Activated CD8-positive, alpha-beta memory T cell treated with anti-CD3 and anti-CD28 coated beads for 48 hours (primary cell): ENCODE data around the gene NFU1.

Experiments used
- DNase-seq, 3 experiments: peaks; one replicate each; pipeline ENCODE4 v3.0.0-alpha.2; 2020; ENCODE audit warnings: low read depth in 2 of 3, low spot score in 2 of 3

The NFU1 gene

GRCh38 chr2:69436938-69437750 is at the start of gene NFU1:
Gene NFU1, minus strand, starts transcription at chr2:69437435. Its CDS starts 13 bp downstream, at chr2:69437422.
- peak; percentile 72 to 86 (median 82) for DNase-seq

DNA sequence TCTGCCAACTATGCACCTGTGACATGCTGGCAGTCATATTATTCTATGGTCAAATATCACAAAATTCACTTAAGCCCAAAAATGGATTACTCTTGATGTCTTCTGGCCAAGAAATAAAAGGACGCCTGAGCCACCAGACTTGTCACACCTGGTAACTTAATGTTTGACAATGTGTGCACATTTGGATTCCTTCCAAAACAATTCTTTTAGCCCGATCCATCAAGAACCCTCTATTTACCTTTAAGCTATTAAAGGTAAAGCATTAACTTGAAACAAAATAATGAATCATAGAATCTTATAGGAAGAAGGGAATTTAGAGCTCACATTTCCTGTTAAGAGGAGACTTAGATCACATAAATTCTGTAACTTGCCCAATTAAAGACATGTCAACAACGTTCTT is 46.5 kb upstream of the NFU1 start:
- no peak for DNase-seq

DNA sequence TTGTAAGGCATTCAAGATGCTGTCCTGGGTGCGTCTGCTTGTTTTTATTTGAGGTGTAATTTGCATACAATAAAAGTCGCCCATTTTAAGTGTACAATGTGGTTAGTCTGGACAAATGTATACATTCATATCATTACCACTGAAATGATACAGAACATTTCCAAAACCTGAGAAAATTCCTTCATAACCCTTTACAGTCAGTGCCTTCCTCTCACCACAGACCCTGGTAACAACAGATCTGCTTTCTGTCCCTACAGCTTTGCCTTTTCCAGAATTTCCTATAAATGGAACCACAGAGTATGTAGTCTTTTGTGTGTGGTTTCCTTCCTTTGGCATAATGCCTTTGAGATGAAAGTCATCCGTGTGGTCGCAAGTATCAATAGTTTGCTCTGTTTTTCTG is 45.8 kb upstream of the NFU1 start:
- DNase-seq = no peak

DNA sequence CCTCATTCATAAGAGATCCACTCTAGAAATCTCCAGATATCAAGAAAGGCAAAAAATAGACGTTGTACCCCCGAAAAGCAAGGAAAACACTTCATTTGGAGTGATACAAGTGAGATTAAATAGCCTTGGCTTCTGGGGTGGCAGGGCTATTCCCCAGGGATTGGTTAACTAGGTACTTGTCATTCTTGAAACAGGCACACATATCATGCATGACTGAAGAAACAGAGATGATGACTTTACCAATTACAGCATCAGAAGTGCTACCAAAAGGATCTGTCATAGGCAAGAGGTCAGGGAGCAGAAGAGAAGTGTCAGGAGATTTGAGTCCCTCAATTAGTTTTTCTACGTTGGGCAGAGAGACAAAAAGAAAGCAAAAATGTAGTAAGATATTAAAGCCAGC is 45.2 kb upstream of the NFU1 start:
- DNase-seq = no peak

DNA sequence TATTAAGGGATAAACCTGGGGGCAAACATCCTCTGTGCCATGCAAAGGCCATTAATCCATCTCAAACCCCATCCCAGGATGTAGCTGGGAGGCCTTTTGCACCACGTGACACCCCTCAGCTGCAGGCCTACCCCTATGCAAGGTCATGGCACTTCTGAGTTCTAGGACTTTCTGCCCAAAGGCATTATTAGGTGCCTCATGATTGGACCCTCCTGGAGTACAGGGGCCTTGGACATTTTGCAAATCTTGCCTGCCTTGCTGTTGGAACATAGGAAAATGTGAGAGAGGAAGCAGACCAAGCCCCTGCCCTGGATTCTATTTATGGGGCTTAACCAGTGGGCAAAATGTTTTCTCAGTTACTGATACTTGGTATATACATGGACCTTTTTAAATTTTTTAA is 44.2 kb upstream of the NFU1 start:
- DNase-seq = no peak

DNA sequence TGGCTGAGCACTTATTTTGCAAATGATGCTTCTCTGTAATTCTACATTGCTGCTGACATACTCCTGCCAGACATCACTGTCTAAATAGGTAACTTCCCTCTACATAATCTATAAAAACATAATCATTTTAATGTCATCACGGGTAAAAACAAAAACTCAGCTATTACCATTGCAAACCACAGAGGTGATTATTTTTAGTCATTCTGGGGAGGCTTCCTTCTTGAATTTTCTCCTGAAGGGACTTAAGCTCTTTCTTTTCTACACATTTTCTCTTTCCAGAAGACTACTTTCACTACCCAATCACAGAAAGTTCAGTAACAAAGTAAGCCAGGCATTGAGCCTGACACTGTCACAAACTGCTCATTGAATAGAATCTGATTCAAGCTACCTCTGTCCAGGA is 40.4 kb upstream of the NFU1 start:
- no peak for DNase-seq

- no peak for DNase-seq
Observed at GRCh38 chr2:69474688-69475087, 37.5 kb upstream of the NFU1 start.

DNA sequence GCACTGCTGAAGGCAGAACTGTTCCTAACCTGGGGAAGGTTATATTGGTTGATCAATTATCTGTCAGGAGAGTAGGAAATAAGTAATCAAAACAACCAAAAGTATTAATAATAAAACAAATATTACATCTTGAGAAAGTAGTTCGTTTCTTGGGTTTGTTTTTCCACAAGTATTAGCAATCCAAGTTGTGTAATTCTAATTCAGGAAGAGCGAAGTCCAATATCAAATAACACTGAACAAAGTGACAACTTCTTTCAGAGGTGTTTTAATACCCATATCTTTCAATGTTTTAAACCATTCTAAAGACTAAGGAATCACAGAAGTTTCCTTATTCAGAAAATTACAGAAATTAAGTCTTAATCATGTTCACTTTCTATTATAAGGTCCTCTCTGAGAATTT is 34.6 kb upstream of the NFU1 start:
- DNase-seq = no peak

- DNase-seq = no peak
Observed at GRCh38 chr2:69470911-69471310, 33.7 kb upstream of the NFU1 start.

DNA sequence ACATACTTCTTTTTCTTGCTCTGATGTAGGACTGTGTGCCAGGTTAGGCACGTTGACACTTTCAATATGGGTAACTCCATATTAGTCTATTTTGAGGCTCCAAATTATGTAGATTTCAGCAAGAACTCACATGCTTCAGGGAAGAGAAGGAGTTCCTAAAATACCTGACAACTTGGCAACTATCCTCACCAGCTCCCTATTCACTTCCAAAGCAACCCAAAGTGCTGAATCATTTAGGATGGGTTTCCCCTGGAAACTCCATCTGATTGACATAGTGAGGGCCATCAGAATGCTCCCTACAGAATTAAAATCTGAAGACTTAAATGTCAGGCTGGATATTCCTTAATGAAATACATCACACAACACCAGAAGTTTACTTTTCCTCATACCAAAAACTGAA is 32.5 kb upstream of the NFU1 start:
- DNase-seq = no peak

DNA sequence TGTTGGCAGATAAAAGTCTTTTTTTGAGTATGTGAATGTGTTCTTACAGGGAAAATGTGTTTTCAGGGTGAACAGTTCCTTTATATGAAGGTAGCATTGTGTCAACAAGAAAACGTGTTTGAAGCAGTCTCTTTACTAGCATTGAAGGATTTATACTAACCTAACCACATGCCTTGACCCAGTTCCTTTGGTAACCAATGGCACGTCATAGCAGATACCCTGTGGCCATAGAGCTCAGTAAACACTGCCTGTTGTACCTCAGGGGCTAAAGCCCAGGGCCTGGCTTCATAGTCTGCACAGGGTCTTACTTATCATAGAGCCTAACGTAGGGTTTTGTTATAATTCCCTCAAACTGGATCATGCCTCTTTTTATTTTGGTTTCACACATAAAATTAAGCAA is 32.1 kb upstream of the NFU1 start:
- no peak for DNase-seq

- DNase-seq = no peak
Observed at GRCh38 chr2:69466728-69467127, 29.5 kb upstream of the NFU1 start.

- DNase-seq = no peak
Observed at GRCh38 chr2:69465513-69466456, 28.6 kb upstream of the NFU1 start.

DNA sequence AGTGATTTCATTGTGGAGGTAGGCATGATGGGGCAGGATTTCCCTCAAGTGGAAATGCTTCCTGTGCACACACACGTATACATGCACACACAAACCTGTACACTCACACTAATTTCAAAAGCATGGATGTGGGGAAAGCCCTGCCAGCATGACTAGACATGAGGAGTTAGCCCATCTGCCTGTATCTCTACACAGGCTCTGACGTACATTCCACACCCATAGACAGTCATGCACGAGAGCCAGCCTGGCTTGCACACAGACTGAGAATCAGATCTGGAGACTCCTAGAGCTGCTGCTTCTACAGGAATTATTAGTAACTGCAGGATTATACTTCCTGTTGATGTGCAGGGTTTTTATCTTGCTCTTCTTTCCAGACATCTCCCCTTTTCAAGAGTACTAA is 27.3 kb upstream of the NFU1 start:
- DNase-seq = no peak

GRCh38 chr2:69462780-69463179 is 25.5 kb upstream of the NFU1 start:
- no peak for DNase-seq

GRCh38 chr2:69461404-69461803 is 24.2 kb upstream of the NFU1 start:
- DNase-seq = no peak

- no peak for DNase-seq
Observed at GRCh38 chr2:69459936-69460335, 22.7 kb upstream of the NFU1 start.

- DNase-seq = no peak
Observed at GRCh38 chr2:69456950-69457445, 19.8 kb upstream of the NFU1 start.

GRCh38 chr2:69456154-69456553 is 18.9 kb upstream of the NFU1 start:
- DNase-seq = no peak

DNA sequence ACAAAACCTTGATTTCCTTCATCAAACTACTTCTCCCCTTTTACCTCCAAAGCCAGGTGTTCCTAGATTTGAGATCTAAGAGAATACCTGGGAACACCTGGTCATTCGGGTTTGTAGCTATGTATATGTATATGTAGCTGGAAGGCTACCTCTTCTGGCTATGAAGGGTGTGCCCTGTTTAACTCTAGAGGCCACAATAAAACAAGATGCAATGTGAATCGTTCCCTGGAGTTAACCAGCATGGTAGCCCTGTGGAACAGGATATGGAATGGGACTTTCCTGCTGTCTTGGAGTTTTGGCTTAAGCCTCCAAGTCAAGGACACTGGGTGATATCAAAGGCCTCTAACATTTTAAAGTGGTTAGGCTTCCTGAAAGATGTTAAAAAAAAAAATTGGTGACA is 17.7 kb upstream of the NFU1 start:
- no peak for DNase-seq

DNA sequence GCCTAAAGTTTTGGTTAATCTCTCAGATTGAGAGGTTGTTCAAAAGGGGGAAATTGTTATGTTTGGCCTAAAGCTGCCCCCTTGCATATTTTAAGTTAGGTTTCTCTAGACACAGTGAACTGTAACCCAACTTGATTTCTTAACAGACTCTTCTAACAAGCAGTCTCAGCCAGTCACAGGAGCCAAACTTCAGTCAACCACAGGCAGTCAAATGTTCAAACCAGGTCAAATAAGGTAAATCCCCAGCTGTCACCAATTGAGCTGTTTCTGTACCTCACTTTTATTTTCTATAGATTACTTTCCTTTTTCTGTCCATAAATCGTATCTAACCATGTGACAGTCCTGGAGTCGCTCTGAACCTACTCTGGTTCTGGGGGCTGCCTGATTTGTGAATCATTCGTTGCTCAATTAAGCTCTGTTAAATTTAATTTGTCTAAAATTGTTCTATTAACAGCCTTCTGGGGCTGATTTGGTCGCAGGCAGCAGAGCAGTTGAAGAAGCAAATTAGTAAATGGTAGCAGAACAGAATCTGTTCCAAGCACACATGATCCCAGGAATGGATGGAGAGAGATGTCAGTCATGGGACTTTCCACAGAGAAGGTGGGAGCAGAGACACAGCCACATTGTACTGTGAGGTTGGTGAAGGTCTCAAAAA is 16.4 kb upstream of the NFU1 start:
- no peak for DNase-seq

DNA sequence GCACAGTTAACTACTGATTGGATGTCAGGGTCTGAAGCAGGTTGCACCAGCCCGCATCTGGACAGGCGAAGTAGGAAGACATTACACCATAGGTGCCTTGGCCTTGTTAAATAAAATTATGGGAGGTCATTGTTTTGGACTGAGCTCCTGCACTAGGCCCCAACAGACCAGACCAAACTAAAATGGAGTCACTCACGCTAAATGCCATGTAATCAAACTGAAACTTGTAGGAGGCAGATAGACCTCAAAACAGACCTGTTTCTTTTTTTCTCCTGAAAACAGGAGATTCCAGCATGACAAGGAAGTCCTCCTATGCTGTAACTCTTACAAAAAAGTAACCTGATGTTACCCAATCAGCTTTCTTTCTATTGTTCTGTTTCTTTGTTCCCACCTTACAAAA is 15.5 kb upstream of the NFU1 start:
- DNase-seq = no peak
